ENCODE results near the gene KCNK3.

DNA sequence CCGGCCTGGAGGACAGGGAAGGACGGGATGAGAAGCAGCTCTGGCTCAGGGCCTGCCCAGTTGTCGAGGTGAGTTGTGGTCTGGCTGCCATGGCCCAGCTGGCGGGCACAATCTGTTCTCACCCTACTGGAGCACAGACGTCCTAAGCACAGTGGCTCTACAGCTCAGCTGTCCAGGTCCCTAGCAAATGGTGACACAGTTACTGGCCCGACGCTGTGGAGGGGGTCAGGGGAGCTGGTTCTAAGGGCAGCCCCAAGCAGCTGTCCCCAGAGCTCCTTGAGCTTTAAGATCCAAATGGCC is 32.9 kb downstream of the KCNK3 start:
- TF ChIP-seq, protein P1, sequence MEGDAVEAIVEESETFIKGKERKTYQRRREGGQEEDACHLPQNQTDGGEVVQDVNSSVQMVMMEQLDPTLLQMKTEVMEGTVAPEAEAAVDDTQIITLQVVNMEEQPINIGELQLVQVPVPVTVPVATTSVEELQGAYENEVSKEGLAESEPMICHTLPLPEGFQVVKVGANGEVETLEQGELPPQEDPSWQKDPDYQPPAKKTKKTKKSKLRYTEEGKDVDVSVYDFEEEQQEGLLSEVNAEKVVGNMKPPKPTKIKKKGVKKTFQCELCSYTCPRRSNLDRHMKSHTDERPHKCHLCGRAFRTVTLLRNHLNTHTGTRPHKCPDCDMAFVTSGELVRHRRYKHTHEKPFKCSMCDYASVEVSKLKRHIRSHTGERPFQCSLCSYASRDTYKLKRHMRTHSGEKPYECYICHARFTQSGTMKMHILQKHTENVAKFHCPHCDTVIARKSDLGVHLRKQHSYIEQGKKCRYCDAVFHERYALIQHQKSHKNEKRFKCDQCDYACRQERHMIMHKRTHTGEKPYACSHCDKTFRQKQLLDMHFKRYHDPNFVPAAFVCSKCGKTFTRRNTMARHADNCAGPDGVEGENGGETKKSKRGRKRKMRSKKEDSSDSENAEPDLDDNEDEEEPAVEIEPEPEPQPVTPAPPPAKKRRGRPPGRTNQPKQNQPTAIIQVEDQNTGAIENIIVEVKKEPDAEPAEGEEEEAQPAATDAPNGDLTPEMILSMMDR (IDR thresholded peaks at IDR 0.05) = no peak
- TF ChIP-seq CHD2 (IDR thresholded peaks at IDR 0.05; ENCODE audit: low read length, partially characterized antibody) = no peak
- TF ChIP-seq, protein P2, sequence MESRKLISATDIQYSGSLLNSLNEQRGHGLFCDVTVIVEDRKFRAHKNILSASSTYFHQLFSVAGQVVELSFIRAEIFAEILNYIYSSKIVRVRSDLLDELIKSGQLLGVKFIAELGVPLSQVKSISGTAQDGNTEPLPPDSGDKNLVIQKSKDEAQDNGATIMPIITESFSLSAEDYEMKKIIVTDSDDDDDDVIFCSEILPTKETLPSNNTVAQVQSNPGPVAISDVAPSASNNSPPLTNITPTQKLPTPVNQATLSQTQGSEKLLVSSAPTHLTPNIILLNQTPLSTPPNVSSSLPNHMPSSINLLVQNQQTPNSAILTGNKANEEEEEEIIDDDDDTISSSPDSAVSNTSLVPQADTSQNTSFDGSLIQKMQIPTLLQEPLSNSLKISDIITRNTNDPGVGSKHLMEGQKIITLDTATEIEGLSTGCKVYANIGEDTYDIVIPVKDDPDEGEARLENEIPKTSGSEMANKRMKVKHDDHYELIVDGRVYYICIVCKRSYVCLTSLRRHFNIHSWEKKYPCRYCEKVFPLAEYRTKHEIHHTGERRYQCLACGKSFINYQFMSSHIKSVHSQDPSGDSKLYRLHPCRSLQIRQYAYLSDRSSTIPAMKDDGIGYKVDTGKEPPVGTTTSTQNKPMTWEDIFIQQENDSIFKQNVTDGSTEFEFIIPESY (IDR thresholded peaks at IDR 0.05; ENCODE audit: borderline replicate concordance, low read depth) = no peak
- TF ChIP-seq, protein P3, sequence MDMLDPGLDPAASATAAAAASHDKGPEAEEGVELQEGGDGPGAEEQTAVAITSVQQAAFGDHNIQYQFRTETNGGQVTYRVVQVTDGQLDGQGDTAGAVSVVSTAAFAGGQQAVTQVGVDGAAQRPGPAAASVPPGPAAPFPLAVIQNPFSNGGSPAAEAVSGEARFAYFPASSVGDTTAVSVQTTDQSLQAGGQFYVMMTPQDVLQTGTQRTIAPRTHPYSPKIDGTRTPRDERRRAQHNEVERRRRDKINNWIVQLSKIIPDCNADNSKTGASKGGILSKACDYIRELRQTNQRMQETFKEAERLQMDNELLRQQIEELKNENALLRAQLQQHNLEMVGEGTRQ (IDR thresholded peaks at IDR 0.05; ENCODE audit: borderline replicate concordance, low read depth, low read length) = no peak
- TF ChIP-seq MEF2A (IDR thresholded peaks at IDR 0.05; ENCODE audit: borderline replicate concordance, low read depth) = no peak
- TF ChIP-seq TAF1 (IDR thresholded peaks at IDR 0.05; ENCODE audit: borderline replicate concordance, low read depth, low read length) = no peak
- TF ChIP-seq RFX5 (IDR thresholded peaks at IDR 0.05; ENCODE audit: low read length) = no peak
- TF ChIP-seq YY1 (IDR thresholded peaks at IDR 0.05; ENCODE audit: low read depth) = no peak
- no peak for TF ChIP-seq POLR2AphosphoS5 (IDR thresholded peaks at IDR 0.05; ENCODE audit: low read depth, low read length)
- TF ChIP-seq JUND (IDR thresholded peaks at IDR 0.05) = no peak

Data from SK-N-SH (cell line).